ENCODE data around the gene ANO2.

The ANO2 gene

GRCh38 chr12:5758347-5758746 lies 186.7 kb downstream of the ANO2 start:
- H3K4me3 ChIP-seq (ENCODE audit: control insufficient read depth, low read depth, low read length), result no peak overlapping the region
- TF ChIP-seq CTCF (IDR thresholded peaks at IDR 0.05; ENCODE audit: control insufficient read depth, insufficient read depth, low read depth, low read length, missing control alignments), result no peak
- DNase-seq (ENCODE audit: low read depth), result no peak

GRCh38 chr12:5756338-5756842 lies 188.7 kb downstream of the ANO2 start:
- DNase-seq (ENCODE audit: low read depth), result no peak
- TF ChIP-seq CTCF (IDR thresholded peaks at IDR 0.05; ENCODE audit: control insufficient read depth, insufficient read depth, low read depth, low read length, missing control alignments), result no peak
- H3K4me3 ChIP-seq (ENCODE audit: control insufficient read depth, low read depth, low read length), result no peak overlapping the region

DNA sequence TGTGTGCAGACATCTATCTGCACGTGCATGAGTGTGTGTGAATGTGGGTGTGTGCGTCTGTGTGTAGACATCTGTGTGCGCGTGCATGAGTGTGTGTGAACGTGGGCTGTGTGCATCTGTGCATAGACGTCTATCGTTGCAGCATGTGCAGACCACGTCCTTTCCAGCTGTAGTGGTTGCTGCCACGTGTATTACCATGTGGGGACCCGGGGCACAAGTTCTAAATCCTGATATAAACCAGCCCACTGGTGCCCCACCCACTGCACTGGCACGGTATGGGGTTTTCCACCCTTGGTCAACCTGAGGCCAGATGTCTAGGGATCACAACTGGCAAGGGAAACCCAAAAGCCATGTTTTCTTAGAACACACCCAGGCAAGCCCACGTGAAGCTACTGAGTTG lies 197.0 kb downstream of the ANO2 start:
- DNase-seq (ENCODE audit: low read depth), result no peak
- H3K4me3 ChIP-seq (ENCODE audit: control insufficient read depth, low read depth, low read length), result no peak overlapping the region
- no peak for TF ChIP-seq CTCF (IDR thresholded peaks at IDR 0.05; ENCODE audit: control insufficient read depth, insufficient read depth, low read depth, low read length, missing control alignments)

DNA sequence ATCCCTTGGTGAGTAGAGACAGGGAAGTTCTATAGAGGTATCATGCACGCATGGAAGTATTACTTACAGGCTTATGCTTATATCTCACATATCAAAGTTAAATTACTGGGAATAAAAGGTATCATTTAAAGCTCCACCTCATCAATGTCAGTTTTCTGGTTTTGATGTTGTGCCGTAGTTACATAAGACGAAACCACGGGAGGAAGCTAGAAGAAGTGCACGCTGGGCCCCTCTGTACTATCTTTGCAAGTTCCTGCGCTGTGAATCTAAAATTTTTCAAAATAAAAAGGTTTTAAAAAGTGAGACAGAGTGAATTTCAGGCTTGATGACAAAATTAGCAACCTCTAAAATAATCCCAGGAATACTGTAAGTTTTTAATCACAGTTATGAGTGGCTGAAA lies 198.1 kb downstream of the ANO2 start:
- no peak overlapping the region for H3K4me3 ChIP-seq (ENCODE audit: control insufficient read depth, low read depth, low read length)
- TF ChIP-seq CTCF (IDR thresholded peaks at IDR 0.05; ENCODE audit: control insufficient read depth, insufficient read depth, low read depth, low read length, missing control alignments), result no peak
- DNase-seq (ENCODE audit: low read depth), result no peak

DNA sequence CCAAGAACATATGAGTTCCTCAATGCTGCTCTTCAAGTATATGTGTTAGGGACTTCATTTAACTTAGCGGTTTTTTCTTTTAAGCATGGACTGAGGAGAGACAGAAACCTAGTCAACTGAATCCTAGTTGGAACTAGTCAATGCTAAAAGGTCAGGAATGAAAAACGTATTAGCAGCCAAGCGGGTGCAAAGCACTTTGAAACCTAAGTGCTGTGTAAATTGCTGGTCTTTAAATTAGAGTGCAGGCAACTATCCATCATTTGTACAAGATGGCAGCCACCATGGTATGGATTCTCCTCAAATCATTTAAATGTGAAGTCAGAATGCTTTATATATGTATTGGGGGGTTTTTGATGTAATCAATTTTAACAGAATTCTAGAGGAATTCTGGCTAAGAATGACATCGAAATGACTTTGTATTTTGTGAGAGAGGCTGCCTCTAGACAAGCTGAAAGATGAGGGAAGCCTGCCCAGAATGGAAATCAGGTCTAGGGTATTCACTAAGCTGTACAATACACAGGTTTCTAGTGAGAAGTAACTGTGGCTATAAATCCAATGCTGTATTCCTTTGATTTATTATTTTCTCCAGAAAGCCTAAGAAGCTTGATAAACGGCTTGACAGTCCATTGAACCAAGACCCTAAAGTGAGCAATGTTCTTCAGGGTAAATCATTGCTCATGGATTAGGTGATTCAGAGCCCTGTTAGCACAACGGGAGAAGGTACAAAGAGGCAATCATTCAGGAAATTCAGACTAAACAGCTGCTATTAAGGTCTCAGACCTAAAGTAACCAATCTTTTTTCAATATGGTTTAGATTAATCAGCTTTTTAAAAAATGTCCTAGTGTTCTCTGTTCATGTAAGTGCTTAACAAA lies 198.8 kb downstream of the ANO2 start:
- H3K4me3 ChIP-seq (ENCODE audit: control insufficient read depth, low read depth, low read length), result no peak overlapping the region
- TF ChIP-seq CTCF (IDR thresholded peaks at IDR 0.05; ENCODE audit: control insufficient read depth, insufficient read depth, low read depth, low read length, missing control alignments), result no peak
- DNase-seq (ENCODE audit: low read depth), result no peak

DNA sequence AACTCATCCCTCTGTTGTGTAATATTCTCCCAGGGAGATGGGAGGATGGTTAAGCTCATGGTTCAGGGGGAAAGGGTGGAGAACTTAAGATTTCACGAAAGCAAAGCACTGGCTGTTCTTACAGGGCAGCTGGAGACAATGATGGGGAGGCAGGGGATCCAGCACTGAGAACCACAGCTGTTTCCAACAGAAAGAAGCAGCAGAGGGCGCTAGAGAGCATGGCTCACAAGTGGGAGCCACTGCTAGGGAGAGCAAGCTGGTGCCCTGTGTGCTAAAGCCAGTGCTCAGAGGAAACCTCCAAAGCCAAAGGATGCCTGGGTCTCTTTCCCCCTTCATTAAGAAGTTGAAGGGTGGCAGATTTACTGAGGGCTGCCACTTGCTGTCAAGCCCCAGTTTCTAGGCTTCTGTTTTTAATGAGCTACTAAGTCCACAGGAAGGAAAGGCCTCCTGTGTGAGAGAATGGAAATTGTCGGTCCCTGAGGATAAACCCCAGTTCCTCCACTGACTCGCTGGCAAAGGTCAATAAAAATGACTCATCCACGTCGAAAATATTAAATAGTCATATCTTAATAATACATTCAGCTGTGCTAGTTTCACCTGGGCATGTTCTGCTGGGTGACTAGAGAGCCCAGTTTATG lies 199.7 kb downstream of the ANO2 start:
- TF ChIP-seq CTCF (IDR thresholded peaks at IDR 0.05; ENCODE audit: control insufficient read depth, insufficient read depth, low read depth, low read length, missing control alignments), result peak; percentile 92
- no peak overlapping the region for H3K4me3 ChIP-seq (ENCODE audit: control insufficient read depth, low read depth, low read length)
- peak; percentile 25 for DNase-seq (ENCODE audit: low read depth)
